ENCODE measurements around the gene TAF4.
"Not testable (repeated sequence)": the region's sequence is repeated elsewhere in the genome, so short reads cannot be mapped to it uniquely, and the experiment has no call there.

The TAF4 gene

DNA sequence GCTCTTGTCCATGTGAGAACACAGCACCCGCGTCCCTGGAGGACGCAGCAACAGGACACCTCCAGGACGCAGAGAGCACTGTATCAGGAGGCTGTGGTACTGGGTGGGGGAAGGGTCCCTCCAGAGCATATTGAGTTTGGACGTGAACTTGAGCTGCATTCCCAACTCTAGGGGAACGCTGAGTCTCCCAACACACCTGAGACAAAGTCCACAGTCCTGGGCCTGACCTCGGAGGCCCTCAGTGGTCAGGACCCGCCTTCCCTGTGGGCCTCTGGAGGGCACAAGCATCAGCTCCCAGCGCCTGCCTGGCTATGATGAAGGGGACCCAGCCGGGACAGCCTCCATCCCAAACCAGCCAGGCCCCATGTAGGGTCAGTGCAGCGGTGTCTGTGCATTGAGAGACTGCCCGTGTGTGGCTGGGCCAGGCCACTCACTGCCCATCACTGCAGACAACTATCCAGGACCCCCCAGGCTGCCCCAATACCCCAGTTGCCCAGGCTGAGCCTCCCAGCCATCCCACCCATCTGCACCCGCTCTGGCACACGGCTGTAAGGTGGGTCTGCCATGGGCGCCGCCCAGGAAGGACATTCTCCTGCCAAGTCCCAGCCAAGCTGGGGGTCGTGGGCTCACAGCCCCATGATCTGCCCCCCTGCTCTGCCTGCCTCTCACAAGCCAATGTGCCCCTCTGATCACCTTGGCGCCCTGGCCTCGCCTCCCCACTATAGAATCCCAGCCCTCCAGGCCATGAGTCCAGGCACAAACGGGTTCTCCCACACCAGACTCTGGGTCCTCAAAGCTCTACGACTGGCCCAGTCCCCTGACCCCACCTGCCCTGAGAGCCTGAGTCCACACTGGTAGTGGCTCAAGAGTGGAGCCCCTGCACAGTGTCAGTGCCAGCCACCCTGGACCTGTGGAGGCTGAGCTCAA lies 115.7 kb downstream of the TAF4 start:
- in situ Hi-C loops (cut with MboI; ENCODE audit: low sequenced_read_pairs): no loop called here

DNA sequence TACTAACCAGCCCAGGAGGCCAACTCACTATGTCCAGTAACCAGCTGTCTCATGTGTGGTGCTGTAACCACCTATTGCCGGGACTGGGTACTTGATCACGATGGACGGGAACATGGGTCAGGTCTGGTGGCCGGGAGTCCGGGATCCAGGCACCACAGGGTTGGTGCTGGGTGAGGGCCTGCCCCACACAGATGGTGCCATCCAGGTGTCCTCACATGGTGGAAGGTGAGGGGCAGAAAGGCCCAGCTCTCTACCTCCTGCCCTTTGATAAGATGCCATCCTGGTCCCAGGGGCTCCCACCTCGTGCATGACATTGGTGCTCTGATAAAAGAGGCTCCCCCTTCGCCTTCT lies 116.3 kb downstream of the TAF4 start:
- in situ Hi-C loops (cut with MboI; ENCODE audit: low sequenced_read_pairs): no loop called here

DNA sequence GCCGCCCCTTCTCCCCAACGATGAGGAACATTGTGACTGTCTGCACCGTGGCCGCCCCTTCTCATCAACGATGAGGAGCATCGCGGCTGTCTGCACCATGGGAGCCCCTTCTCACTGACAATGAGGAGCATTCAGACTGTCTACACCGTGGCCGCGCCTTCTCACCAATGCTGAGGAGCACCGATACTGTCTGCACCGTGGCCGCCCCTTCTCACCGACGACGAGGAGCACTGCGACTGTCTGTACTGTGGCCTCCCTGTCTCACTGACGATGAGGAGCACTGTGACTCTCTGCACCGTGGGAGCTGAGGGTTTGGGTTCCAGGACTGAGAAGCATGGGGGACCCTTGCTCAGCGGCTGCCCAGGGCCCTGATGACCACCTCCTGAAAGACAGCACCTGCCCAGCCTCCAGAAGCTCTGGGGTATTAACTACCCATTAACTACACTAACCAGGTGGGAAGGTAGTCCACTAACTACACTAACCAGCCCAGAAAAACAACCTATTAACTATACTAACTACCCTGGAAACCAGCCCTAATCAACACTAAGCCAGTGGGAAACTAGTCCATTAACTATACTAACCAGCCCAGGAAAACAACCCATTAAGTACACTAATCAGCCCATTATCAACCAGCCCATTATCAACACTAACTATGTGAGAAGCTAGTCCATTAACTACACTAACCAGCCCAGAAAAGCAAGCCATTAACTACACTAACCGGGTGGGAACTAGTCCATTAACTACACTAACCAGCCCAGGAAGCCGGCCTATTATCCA lies 116.9 kb downstream of the TAF4 start:
- in situ Hi-C loops (cut with MboI; ENCODE audit: low sequenced_read_pairs): no loop called here

DNA sequence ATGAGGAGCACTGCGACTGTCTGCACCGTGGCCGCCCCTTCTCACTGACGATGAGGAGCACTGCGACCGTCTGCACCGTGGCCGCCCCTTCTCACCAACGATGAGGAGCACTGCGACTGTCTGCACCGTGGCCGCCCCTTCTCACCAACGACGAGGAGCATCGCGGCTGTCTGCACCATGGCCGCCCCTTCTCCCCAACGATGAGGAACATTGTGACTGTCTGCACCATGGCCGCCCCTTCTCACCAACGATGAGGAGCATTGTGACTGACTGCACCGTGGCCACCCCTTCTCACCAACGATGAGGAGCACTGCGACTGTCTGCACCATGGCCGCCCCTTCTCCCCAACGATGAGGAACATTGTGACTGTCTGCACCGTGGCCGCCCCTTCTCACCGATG lies 117.6 kb downstream of the TAF4 start:
- in situ Hi-C loops (cut with MboI; ENCODE audit: low sequenced_read_pairs): not testable (repeated sequence)

- in situ Hi-C loops (cut with MboI; ENCODE audit: low sequenced_read_pairs): not testable (repeated sequence)
Measured at GRCh38 chr20:61945495-61945894, 120.2 kb downstream of the TAF4 start.

- in situ Hi-C loops (cut with MboI; ENCODE audit: low sequenced_read_pairs): not testable (repeated sequence)
Measured at GRCh38 chr20:61944967-61945366, 120.7 kb downstream of the TAF4 start.

GRCh38 chr20:61942526-61942925 lies 123.2 kb downstream of the TAF4 start:
- in situ Hi-C loops (cut with MboI; ENCODE audit: low sequenced_read_pairs): no loop called here

- in situ Hi-C loops (cut with MboI; ENCODE audit: low sequenced_read_pairs): no loop called here
Measured at GRCh38 chr20:61941721-61942405, 123.8 kb downstream of the TAF4 start.

GRCh38 chr20:61940976-61941720 lies 124.5 kb downstream of the TAF4 start:
- in situ Hi-C loops (cut with MboI; ENCODE audit: low sequenced_read_pairs): no loop called here

DNA sequence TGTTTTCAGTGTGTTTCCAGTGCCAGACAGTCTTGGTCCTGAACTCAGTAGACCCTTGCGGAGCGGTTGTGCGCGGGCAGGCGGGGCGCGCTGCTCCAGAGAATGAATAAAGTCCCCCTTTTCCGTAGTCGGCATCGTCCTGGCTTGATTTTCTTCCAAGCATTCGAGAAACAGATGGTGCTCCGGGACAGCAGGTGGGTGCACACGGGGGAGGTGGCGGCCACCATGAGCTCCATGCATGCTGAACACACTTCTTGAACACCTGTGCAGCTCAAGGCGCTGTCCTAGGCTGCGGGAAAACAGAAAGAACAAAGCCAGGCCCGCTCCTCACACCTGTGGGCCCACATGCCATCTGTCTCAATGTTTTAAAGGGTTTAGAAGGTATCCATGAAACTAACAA lies 125.2 kb downstream of the TAF4 start:
- in situ Hi-C loops (cut with MboI; ENCODE audit: low sequenced_read_pairs): no loop called here

GRCh38 chr20:61939691-61940360 lies 125.9 kb downstream of the TAF4 start:
- in situ Hi-C loops (cut with MboI; ENCODE audit: low sequenced_read_pairs): no loop called here

- in situ Hi-C loops (cut with MboI; ENCODE audit: low sequenced_read_pairs): no loop called here
Measured at GRCh38 chr20:61938839-61939690, 126.6 kb downstream of the TAF4 start.

DNA sequence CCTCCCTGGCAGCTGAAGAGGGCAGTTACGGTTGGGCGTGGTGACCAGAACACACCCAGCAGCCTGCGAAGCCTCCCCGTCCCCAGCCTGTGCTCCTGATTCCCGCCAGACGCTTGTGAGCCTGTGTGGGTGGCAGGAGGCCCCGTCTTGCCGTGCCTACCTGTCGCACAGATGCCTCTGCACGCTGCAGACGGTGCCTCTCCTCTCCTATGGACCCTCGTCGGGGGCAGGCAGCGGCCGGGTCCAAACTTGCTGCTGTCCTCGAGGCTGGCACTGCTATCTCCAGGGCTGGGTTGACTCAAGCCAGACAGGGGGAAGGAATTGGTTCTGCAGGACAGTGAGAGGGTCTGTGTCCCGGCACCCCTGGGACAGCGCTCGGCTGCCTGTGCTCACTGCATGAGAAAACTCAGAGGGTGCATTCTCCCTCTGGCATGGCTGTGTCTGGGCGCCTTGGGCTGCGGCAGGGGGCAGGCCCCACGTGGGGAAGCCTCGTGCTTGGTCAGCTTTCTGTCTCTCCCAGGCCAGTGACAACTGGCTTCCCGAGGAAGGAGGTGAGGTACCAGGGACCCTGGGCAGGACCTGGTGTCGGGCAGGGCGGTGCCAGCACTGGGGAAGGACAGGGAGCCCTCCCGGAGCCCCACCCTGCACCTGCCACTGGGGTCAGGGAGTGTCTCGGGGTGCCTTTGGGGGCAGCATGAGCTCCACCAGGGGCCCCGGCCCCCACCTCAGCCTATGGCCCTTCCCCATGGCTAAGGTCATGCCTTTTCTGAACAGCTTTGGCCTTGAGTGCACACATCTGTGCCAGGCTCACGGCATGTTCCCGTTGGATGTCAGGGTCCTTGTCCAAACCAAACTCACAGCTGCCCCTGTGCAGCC lies 127.5 kb downstream of the TAF4 start:
- in situ Hi-C loops (cut with MboI; ENCODE audit: low sequenced_read_pairs): no loop called here

- in situ Hi-C loops (cut with MboI; ENCODE audit: low sequenced_read_pairs): no loop called here
Measured at GRCh38 chr20:61937146-61937962, 128.3 kb downstream of the TAF4 start.

DNA sequence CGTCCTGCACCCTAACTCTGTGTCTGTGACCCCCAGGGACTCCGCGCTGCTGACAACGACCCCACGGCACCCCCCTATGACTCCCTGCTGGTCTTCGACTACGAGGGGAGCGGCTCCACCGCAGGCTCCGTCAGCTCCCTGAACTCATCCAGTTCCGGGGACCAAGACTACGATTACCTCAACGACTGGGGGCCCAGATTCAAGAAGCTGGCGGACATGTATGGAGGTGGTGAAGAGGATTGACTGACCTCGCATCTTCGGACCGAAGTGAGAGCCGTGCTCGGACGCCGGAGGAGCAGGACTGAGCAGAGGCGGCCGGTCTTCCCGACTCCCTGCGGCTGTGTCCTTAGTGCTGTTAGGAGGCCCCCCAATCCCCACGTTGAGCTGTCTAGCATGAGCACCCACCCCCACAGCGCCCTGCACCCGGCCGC lies 129.0 kb downstream of the TAF4 start:
- in situ Hi-C loops (cut with MboI; ENCODE audit: low sequenced_read_pairs): no loop called here

DNA sequence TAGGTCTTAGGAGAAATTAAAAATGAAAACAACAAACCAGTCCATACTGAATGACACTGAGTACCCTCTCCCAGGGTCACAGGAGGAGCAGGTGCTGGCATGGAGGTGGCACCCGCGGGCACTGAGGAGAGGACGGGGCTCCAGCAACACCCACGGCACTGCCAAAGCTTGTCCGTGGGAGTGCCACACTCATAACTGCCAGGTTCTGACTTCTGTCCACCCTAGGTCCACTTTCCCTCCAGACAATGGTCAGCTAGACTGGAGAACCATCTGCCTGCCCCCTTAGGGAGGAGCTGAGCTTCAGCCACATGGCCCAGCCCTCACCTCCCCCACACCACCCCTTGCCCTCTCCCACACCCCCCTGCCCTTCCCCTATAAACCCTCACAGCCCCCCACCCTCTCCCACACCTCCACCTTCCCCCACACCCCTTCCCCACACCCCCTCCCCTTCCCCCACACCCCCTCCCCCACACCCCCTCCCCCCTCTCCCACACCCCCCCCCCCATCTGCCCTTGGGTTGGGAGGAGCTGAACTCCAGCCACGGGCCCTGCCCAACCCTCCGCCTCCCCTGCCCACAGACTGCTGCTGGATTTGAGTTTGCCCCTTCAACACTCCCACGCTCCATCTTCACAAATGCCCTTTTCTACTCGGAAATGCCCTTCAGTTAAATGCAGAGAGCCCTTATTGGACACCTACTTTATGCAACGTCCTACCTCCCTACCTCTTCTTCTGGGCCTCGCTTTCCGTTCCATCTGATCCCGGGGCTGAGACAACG lies 129.6 kb downstream of the TAF4 start:
- in situ Hi-C loops (cut with MboI; ENCODE audit: low sequenced_read_pairs): no loop called here

All from HL-60/S4 (cell line).